WTC11 (cell line): ENCODE data around the gene CHRNB2. TPM values are rescaled to one million over a fixed set of nuclear protein-coding genes. Genes with fewer than 3 reads are reported as not detected.
A peak's percentile ranks its signal among the peaks of the same experiment; 100 is the strongest.

Experiments
- ATAC-seq: fragments of 200-7000 bp; cut with Tn5 transposase; 2 replicates; pipeline ENCODE4 v1.10.0; 2021; ENCODE audit warnings: mild to moderate bottlenecking, moderate library complexity
- CTCF ChIA-PET: fragments of 300-600 bp; sonication (Branson Sonifier 250); formaldehyde crosslinking; loops from one replicate; lab custom pipeline; 2021; ENCODE audit warnings: antibody characterized with exemption; lab: Charles Lee
- POLR2A ChIA-PET: fragments of 350-600 bp; sonication (Branson Sonifier 250); formaldehyde crosslinking; loops from one replicate; lab custom pipeline; 2021; ENCODE audit warnings: antibody characterized with exemption; lab: Charles Lee
- DNase-seq: peaks from one replicate; pipeline ENCODE4 v3.0.0; 2021; ENCODE audit warnings: low spot score
- H3K27ac Mint-ChIP-seq: 2 replicates; pipeline ENCODE4 v1.8.0; 2021; ENCODE audit warnings: mixed read lengths
- H3K27me3 Mint-ChIP-seq: 2 replicates; pipeline ENCODE4 v1.8.0; 2021; ENCODE audit warnings: low read depth, mild to moderate bottlenecking, moderate library complexity, mixed read lengths
- H3K36me3 Mint-ChIP-seq: 2 replicates; pipeline ENCODE4 v1.8.0; 2021; ENCODE audit warnings: mixed read lengths
- H3K4me1 Mint-ChIP-seq: 2 replicates; pipeline ENCODE4 v1.8.0; 2022; ENCODE audit warnings: mixed read lengths
- H3K4me3 Mint-ChIP-seq: 2 replicates; pipeline ENCODE4 v1.8.0; 2021; ENCODE audit warnings: mild to moderate bottlenecking, moderate library complexity, mixed read lengths
- H3K9me3 Mint-ChIP-seq: 2 replicates; pipeline ENCODE4 v1.8.0; 2021; ENCODE audit warnings: mixed read lengths
- ARID4B ChIP-seq: sonication (generic); formaldehyde crosslinking; IDR thresholded peaks from 2 replicates; pipeline ENCODE4 v1.8.0; 2023; ENCODE audit warnings: missing genetic modification reagents, mild to moderate bottlenecking, borderline replicate concordance
- E2F1 ChIP-seq: sonication (generic); formaldehyde crosslinking; IDR thresholded peaks from 2 replicates; pipeline ENCODE4 v1.8.0; 2022; ENCODE audit warnings: mild to moderate bottlenecking, missing genetic modification reagents
- ETV6 ChIP-seq: sonication (generic); formaldehyde crosslinking; IDR thresholded peaks from 2 replicates; pipeline ENCODE4 v1.8.1; 2022; ENCODE audit warnings: mild to moderate bottlenecking, missing genetic modification reagents
- FOXP1 ChIP-seq: sonication (generic); formaldehyde crosslinking; IDR thresholded peaks from 2 replicates; pipeline ENCODE4 v1.8.0; 2022; ENCODE audit warnings: missing genetic modification reagents, mild to moderate bottlenecking, moderate library complexity, borderline replicate concordance
- FOXP4 ChIP-seq: sonication (generic); formaldehyde crosslinking; IDR thresholded peaks from 2 replicates; pipeline ENCODE4 v1.8.0; 2022; ENCODE audit warnings: mild to moderate bottlenecking, missing genetic modification reagents
- HMGXB4 ChIP-seq: sonication (generic); formaldehyde crosslinking; IDR thresholded peaks from 2 replicates; pipeline ENCODE4 v1.8.1; 2023; ENCODE audit warnings: mild to moderate bottlenecking, moderate library complexity, missing genetic modification reagents
- NFATC4 ChIP-seq: fragments of 250-450 bp; sonication (Bioruptor Pico); IDR thresholded peaks from 2 replicates; pipeline ENCODE4 v1.9.0; 2021; ENCODE audit warnings: mild to moderate bottlenecking
- NFE2L1 ChIP-seq: sonication (generic); formaldehyde crosslinking; IDR thresholded peaks from 2 replicates; pipeline ENCODE4 v1.8.1; 2023; ENCODE audit warnings: missing genetic modification reagents
- NFYB ChIP-seq: sonication (generic); formaldehyde crosslinking; conservative IDR thresholded peaks from 2 replicates; pipeline ENCODE4 v1.8.0; 2022; ENCODE audit warnings: low read depth, missing genetic modification reagents
- NR2C2 ChIP-seq: sonication (generic); formaldehyde crosslinking; IDR thresholded peaks from 2 replicates; pipeline ENCODE4 v1.8.0; 2022; ENCODE audit warnings: mild to moderate bottlenecking, missing genetic modification reagents
- NR3C1 ChIP-seq: sonication (generic); formaldehyde crosslinking; conservative IDR thresholded peaks from 2 replicates; pipeline ENCODE4 v1.8.1; 2023; ENCODE audit warnings: low read depth, mild to moderate bottlenecking, missing genetic modification reagents
- ZNF138 ChIP-seq: sonication (generic); formaldehyde crosslinking; conservative IDR thresholded peaks from 2 replicates; pipeline ENCODE4 v1.8.1; 2022; ENCODE audit warnings: mild to moderate bottlenecking, moderate library complexity, missing genetic modification reagents
- ZNF219 ChIP-seq: sonication (generic); formaldehyde crosslinking; IDR thresholded peaks from 2 replicates; pipeline ENCODE4 v1.8.0; 2023; ENCODE audit warnings: missing genetic modification reagents, mild to moderate bottlenecking, borderline replicate concordance
- ZNF317 ChIP-seq: sonication (generic); formaldehyde crosslinking; IDR thresholded peaks from 2 replicates; pipeline ENCODE4 v1.8.1; 2023; ENCODE audit warnings: low read depth, mild to moderate bottlenecking, moderate library complexity, missing genetic modification reagents, borderline replicate concordance
- ZNF396 ChIP-seq: fragments of 250-450 bp; sonication (Bioruptor Pico); IDR thresholded peaks from 2 replicates; pipeline ENCODE4 v1.8.0; 2021; ENCODE audit warnings: mild to moderate bottlenecking, moderate library complexity, borderline replicate concordance
- ZNF425 ChIP-seq: fragments of 250-450 bp; sonication (Bioruptor Pico); conservative IDR thresholded peaks from 2 replicates; pipeline ENCODE4 v1.9.0; 2021; ENCODE audit warnings: mild to moderate bottlenecking
- ZNF512 ChIP-seq: sonication (generic); formaldehyde crosslinking; IDR thresholded peaks from 2 replicates; pipeline ENCODE4 v1.8.1; 2022; ENCODE audit warnings: missing genetic modification reagents, borderline replicate concordance
- ZSCAN18 ChIP-seq: fragments of 250-450 bp; sonication (Bioruptor Pico); IDR thresholded peaks from 2 replicates; pipeline ENCODE4 v2.1.2; 2022; ENCODE audit warnings: mild to moderate bottlenecking, moderate library complexity
- total RNA-seq: library from RNA; stranded (reverse); gene quantifications from 3 replicates; pipeline ENCODE4 v1.2.3, GENCODE V29; 2021

CHRNB2 gene
- total RNA-seq, 1 experiment from 2014 or later: 1.7 TPM

- DNase-seq: no peak
- peaks cover 5% of the 10 kb centered on the region; the same call in 1 of the 2 replicates for H3K36me3 Mint-ChIP-seq
- peak overlapping the region; percentile 97 for H3K4me3 Mint-ChIP-seq
- CTCF ChIA-PET: interaction anchor here (0.7 to 1.9 kb wide), 18 partner anchors 9 to 496 kb away, joined by 3 to 26 read pairs (median 4); partner anchors contain the start of gene KCNN3
- POLR2A ChIA-PET: interaction anchor here (1.0 to 2.3 kb wide), 6 partner anchors 9 to 402 kb away, joined by 4 to 8 read pairs (median 5); partner anchors contain the start of genes ADAR, KCNN3 and SHC1
- H3K27me3 Mint-ChIP-seq: peaks cover 22% of the 10 kb centered on the region
- H3K4me1 Mint-ChIP-seq: peaks cover 28% of the 10 kb centered on the region
- H3K27ac Mint-ChIP-seq: no peak overlapping the region
- TF ChIP-seq NFATC4 (CRISPR knock-in tag) (no peak), ZSCAN18 (CRISPR knock-in tag) (no peak), ZNF138 (CRISPR knock-in tag) (no peak), ZNF396 (CRISPR knock-in tag) (no peak), NFYB (CRISPR knock-in tag) (no peak), ZNF317 (CRISPR knock-in tag) (no peak; the same call in 1 of the 2 replicates), ZNF425 (CRISPR knock-in tag) (no peak), ETV6 (CRISPR knock-in tag) (no peak), ZNF219 (CRISPR knock-in tag) (no peak), NR2C2 (CRISPR knock-in tag) (no peak), NFE2L1 (CRISPR knock-in tag) (no peak), FOXP1 (no peak), NR3C1 (CRISPR knock-in tag) (no peak), E2F1 (no peak), ZNF512 (CRISPR knock-in tag) (no peak)
- H3K9me3 Mint-ChIP-seq: no peaks in the 10 kb centered on the region
- ATAC-seq: no peak
Observed at GRCh38 chr1:154568157-154568815, 708 bp downstream of the CHRNB2 start.

GRCh38 chr1:154571244-154571963 lies 3.8 kb downstream of the CHRNB2 start:
- H3K27ac Mint-ChIP-seq: no peak overlapping the region
- H3K4me1 Mint-ChIP-seq: peaks cover 32% of the 10 kb centered on the region
- H3K9me3 Mint-ChIP-seq: no peaks in the 10 kb centered on the region
- POLR2A ChIA-PET: no interaction called here
- ATAC-seq (no peak), DNase-seq (no peak)
- H3K27me3 Mint-ChIP-seq: peaks cover 14% of the 10 kb centered on the region
- CTCF ChIA-PET: no interaction called here
- H3K4me3 Mint-ChIP-seq: no peak overlapping the region
- H3K36me3 Mint-ChIP-seq: peaks cover 5% of the 10 kb centered on the region; the same call in 1 of the 2 replicates
- TF ChIP-seq HMGXB4 (CRISPR knock-in tag) (no peak), FOXP4 (CRISPR knock-in tag) (no peak), ARID4B (CRISPR knock-in tag) (no peak)
